GM04504 (cell line): ENCODE results near the gene MIEN1.
A peak's percentile ranks its signal among the peaks of the same experiment; 100 is the strongest.
"Not testable (repeated sequence)": the region's sequence is repeated elsewhere in the genome, so short reads cannot be mapped to it uniquely, and the experiment has no call there.

Source experiments
- DNase-seq: peaks from one replicate; pipeline ENCODE4 v3.0.0-alpha.2; 2012; ENCODE audit warnings: low read depth

Gene MIEN1

GRCh38 chr17:39716073-39716818 lies 14.1 kb downstream of the MIEN1 start:
- DNase-seq: no peak

- DNase-seq: no peak
These were observed 14.8 kb downstream of the MIEN1 start for GRCh38 chr17:39715375-39716072.

GRCh38 chr17:39714234-39714633 lies 16.1 kb downstream of the MIEN1 start:
- DNase-seq: no peak

GRCh38 chr17:39711851-39712250 lies 18.5 kb downstream of the MIEN1 start:
- no peak for DNase-seq

- not testable (repeated sequence) for DNase-seq
These were observed 19.3 kb downstream of the MIEN1 start for GRCh38 chr17:39711071-39711470.

- DNase-seq: no peak
These were observed 20.1 kb downstream of the MIEN1 start for GRCh38 chr17:39709998-39710964.

- no peak for DNase-seq
These were observed 20.9 kb downstream of the MIEN1 start for GRCh38 chr17:39709319-39709997.

GRCh38 chr17:39706921-39707337 lies 23.4 kb downstream of the MIEN1 start:
- no peak for DNase-seq

- no peak for DNase-seq
These were observed 23.9 kb downstream of the MIEN1 start for GRCh38 chr17:39706383-39706782.

GRCh38 chr17:39705786-39706348 lies 24.5 kb downstream of the MIEN1 start:
- no peak for DNase-seq

- no peak for DNase-seq
These were observed 25.3 kb downstream of the MIEN1 start for GRCh38 chr17:39704821-39705551.

GRCh38 chr17:39703913-39704312 lies 26.4 kb downstream of the MIEN1 start:
- DNase-seq: no peak

GRCh38 chr17:39702901-39703893 lies 27.1 kb downstream of the MIEN1 start:
- no peak for DNase-seq

- no peak for DNase-seq
These were observed 28.4 kb downstream of the MIEN1 start for GRCh38 chr17:39701784-39702422.

- DNase-seq: no peak
These were observed 29.1 kb downstream of the MIEN1 start for GRCh38 chr17:39701012-39701783.

GRCh38 chr17:39700148-39700987 lies 30.0 kb downstream of the MIEN1 start:
- no peak for DNase-seq

- DNase-seq: peak; percentile 52
These were observed 30.5 kb downstream of the MIEN1 start, which contains the start of gene ERBB2 for GRCh38 chr17:39699818-39700147. TSS of gene ERBB2 (plus strand) at chr17:39700064. CDS start at chr17:39700239, 175 bp downstream.
